ENCODE data around the gene SPDYE3.
"Not testable (repeated sequence)": the region's sequence is repeated elsewhere in the genome, so short reads cannot be mapped to it uniquely, and the experiment has no call there.

The SPDYE3 gene

GRCh38 chr7:100349757-100350156 is 42.3 kb downstream of the SPDYE3 start:
- DNase-seq (ENCODE audit: low spot score) = no peak

- no peak for DNase-seq (ENCODE audit: low spot score)
Observed at GRCh38 chr7:100351657-100352058, 44.2 kb downstream of the SPDYE3 start.

- DNase-seq (ENCODE audit: low spot score) = not testable (repeated sequence)
Observed at GRCh38 chr7:100352230-100352781, 44.8 kb downstream of the SPDYE3 start.

- no peak for DNase-seq (ENCODE audit: low spot score)
Observed at GRCh38 chr7:100352984-100353684, 45.6 kb downstream of the SPDYE3 start.

- no peak for DNase-seq (ENCODE audit: low spot score)
Observed at GRCh38 chr7:100353685-100354330, 46.3 kb downstream of the SPDYE3 start.

- DNase-seq (ENCODE audit: low spot score) = no peak
Observed at GRCh38 chr7:100356416-100357068, 49.0 kb downstream of the SPDYE3 start.

GRCh38 chr7:100357131-100357561 is 49.6 kb downstream of the SPDYE3 start:
- no peak for DNase-seq (ENCODE audit: low spot score)

- DNase-seq (ENCODE audit: low spot score) = no peak
Observed at GRCh38 chr7:100358027-100358856, 50.7 kb downstream of the SPDYE3 start, which contains the start of gene PILRB. TSS of gene PILRB (plus strand) at chr7:100358117. CDS start at chr7:100358303, 186 bp downstream.

- no peak for DNase-seq (ENCODE audit: low spot score)
Observed at GRCh38 chr7:100358857-100359212, 51.3 kb downstream of the SPDYE3 start.

GRCh38 chr7:100360135-100360854 is 52.8 kb downstream of the SPDYE3 start:
- no peak for DNase-seq (ENCODE audit: low spot score)

GRCh38 chr7:100363098-100363497 is 55.6 kb downstream of the SPDYE3 start:
- DNase-seq (ENCODE audit: low spot score) = no peak

- not testable (repeated sequence) for DNase-seq (ENCODE audit: low spot score)
Observed at GRCh38 chr7:100363797-100364196, 56.3 kb downstream of the SPDYE3 start.

GRCh38 chr7:100364480-100364879 is 57.0 kb downstream of the SPDYE3 start:
- no peak for DNase-seq (ENCODE audit: low spot score)

GRCh38 chr7:100365998-100366367 is 58.5 kb downstream of the SPDYE3 start:
- DNase-seq (ENCODE audit: low spot score) = not testable (repeated sequence)

GRCh38 chr7:100366411-100367250 is 59.1 kb downstream of the SPDYE3 start:
- no peak for DNase-seq (ENCODE audit: low spot score)

- no peak for DNase-seq (ENCODE audit: low spot score)
Observed at GRCh38 chr7:100367251-100367620, 59.7 kb downstream of the SPDYE3 start.

- DNase-seq (ENCODE audit: low spot score) = no peak
Observed at GRCh38 chr7:100367676-100368613, 60.4 kb downstream of the SPDYE3 start.

- DNase-seq (ENCODE audit: low spot score) = no peak
Observed at GRCh38 chr7:100369105-100369504, 61.6 kb downstream of the SPDYE3 start.

- no peak for DNase-seq (ENCODE audit: low spot score)
Observed at GRCh38 chr7:100370303-100370702, 62.8 kb downstream of the SPDYE3 start.
